Measurements from ENCODE around the gene SMIM13.
A peak's percentile ranks its signal among the peaks of the same experiment; 100 is the strongest.

The SMIM13 gene

DNA sequence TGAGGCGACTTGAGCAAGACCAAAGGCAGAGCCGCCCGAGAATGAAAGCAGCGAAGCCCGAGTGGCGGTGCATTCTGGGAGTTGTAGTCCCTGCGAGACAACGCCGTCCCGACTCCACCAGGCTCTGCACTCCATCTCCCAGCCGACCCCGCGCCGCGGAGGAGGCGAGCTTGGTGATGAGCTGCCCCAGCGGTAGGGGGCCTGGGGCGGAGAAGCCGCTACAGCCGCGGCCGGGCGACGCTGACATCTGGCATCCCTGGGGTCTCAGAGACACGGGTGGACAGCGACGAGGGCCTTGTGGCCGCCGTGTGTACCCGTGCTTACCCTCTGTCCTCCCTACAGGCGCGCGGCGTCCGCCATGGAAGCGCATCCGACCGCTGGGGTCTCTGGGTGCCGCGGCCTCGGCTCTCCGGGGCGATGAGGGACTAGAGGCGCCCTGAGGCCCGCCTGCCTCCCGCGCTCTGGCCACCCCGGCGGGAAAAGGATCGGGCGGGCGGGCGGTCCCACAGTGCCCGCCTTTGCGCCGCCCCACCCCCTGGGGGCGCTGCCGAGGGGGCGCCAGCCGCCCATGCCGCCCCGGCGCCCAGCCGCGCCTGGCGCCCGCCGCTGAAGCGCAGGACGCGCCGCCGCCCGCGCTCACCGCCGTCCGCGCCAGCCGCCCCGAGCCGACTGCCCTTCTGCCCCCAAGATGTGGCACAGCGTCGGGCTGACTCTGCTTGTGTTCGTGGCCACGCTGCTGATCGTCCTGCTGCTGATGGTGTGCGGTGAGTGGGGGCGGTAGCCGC lies at the start of gene SMIM13:
Gene SMIM13, plus strand, starts transcription at position 209 of the 785 bp plus-strand sequence. Its CDS starts 480 bp downstream, at position 689.
- DNase-seq (ENCODE audit: low read depth in 2 of 3, low spot score in 2 of 3): peak; percentile 83 to 88 (median 86)

DNA sequence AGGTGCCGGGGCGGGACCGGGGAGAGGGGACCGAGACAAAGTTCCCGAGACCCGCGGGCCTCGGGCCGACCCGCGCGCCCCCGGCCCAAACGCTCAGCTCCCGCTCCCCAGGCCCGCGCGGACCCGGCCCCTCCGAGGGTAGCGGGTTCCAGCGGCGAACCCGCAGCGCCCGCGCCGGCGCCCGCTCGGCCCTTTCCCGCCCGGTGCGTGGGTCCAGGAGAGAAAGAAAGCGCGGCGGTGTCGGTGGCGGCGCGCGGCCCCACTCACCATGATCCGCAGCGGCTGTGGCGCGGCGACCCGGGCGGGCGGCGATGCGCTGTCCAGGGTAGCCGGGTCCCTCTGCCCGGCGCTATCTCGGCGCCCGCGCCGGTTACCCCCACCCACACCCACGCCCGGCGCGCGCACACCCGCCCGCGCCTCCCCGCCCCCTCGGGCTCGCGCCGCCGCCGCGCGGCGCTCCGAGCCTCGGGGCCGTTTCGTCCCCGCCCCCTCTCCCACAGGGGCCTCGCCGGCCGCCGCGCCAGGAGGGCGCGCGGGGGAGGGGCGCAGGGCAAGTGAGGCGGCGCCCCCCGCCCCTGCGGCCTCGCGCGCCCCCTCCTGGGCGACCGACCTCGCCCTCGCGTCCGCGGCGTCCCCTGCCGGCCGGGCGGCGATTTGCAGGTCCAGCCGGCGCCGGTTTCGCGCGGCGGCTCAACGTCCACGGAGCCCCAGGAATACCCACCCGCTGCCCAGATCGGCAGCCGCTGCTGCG lies 49.5 kb upstream of the SMIM13 start, which contains the start of gene ELOVL2:
Gene ELOVL2, minus strand, starts transcription at position 345 of the 751 bp plus-strand sequence. Its CDS starts 75 bp downstream, at position 270.
- peak in 1 of 3 experiments; percentile 17 for DNase-seq (ENCODE audit: low read depth in 2 of 3, low spot score in 2 of 3)

DNA sequence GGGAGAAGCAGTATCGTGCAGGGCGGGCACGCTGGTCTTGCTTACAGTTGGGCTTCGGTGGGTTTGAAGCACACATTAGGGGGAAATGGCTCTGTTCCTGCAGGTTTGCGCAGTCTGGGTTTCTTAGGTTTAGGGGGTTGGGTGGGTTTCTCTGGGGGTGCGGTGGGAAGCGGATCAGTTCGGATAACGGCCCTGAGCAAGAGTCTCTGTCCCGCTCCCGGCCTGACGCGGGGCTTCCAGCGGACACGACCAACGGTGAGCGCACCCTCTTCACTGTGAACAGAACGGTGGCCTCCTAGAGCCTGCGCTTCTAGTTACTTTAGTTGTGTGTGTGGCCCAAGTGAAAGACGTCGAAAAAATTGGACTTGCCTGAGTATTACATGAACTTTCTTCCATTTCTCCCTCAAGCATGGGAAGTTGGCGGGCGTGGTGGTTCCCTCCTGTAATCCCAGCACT lies 48.9 kb upstream of the SMIM13 start:
- DNase-seq (ENCODE audit: low read depth in 2 of 3, low spot score in 2 of 3): no peak

GRCh38 chr6:11050731-11051130 lies 42.9 kb upstream of the SMIM13 start:
- DNase-seq (ENCODE audit: low read depth in 2 of 3, low spot score in 2 of 3): no peak

DNA sequence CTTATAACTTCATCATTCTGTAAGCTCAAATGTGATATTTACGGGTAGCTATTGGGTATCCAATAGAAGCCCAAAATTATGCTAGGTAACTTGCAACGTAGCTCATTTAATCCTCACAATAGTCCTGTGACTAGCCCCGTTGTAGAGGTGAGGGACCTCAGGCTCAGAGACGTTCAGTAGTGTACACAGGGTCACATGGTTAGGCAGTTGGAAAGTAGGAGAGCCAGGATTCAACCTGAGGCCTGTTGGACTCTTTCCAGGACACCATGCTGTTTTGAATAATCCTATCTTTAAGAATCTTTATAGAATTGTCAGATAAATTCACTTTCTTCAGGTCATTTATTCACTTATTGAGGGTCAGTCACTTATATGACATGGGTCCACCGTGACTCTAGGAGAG lies 40.3 kb upstream of the SMIM13 start:
- DNase-seq (ENCODE audit: low read depth in 2 of 3, low spot score in 2 of 3): no peak

DNA sequence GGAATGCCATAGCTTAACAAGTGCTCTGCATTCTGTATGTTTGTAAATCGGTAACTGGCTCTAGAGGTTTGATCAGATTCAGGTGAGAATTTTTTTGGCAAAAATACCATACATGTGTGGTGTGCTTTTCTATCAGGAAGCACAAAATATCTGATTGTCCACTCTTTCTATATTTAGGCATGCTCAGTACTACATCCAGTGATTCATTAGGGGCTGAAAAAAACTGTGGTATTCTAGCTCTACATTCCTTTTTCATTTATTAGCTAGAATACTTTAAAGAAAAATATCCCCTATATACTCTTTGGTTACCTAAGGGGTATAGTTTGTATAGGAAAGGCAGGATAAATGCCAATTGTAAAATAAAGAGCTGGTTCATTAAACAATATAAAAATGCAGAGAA lies 38.9 kb upstream of the SMIM13 start:
- no peak for DNase-seq (ENCODE audit: low read depth in 2 of 3, low spot score in 2 of 3)

DNA sequence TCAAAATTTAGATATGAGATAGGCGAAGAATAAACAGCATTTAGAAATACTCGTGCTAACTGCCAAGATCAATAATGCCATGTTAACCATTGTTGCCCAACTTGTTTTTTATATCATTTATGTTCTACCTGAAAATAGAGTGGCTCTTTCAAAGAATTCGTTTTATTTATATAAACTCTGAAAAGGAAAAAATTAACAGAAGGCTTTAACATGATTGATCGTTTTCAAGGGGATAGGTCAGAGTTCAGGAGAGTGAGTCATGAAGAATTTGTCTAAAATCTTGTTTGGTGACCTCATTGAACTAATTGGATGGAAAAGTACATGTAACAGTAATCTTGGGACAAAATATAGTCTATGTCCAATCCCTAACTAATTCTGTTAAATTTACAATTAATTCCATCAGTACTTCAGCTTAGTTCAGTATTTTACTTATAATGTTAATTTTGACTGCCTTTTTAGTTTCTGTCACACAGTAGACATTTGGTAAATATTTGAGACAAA lies 38.5 kb upstream of the SMIM13 start:
- DNase-seq (ENCODE audit: low read depth in 2 of 3, low spot score in 2 of 3): no peak

- no peak for DNase-seq (ENCODE audit: low read depth in 2 of 3, low spot score in 2 of 3)
Measured at GRCh38 chr6:11056871-11057270, 36.8 kb upstream of the SMIM13 start.

GRCh38 chr6:11058406-11058805 lies 35.2 kb upstream of the SMIM13 start:
- no peak for DNase-seq (ENCODE audit: low read depth in 2 of 3, low spot score in 2 of 3)

GRCh38 chr6:11062083-11062482 lies 31.6 kb upstream of the SMIM13 start:
- DNase-seq (ENCODE audit: low read depth in 2 of 3, low spot score in 2 of 3): no peak

DNA sequence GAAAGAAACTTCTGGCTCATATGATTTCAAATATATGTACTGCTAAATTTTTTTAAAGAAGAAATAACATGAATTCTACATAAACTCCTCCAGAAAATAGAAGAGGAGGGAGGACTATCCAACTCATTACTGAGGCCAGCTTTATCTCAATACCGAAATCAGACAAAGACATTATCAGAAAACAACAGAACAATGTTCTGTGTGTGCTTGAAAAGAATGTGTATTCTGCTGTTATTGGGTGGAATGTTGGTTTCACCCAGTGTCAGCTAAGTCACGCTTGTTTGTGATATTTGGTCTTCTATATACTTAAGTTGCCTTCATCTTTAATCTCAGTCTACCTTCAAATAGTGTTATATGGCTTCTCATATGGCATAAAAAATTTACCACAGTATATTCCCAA lies 30.9 kb upstream of the SMIM13 start:
- DNase-seq (ENCODE audit: low read depth in 2 of 3, low spot score in 2 of 3): no peak

- no peak for DNase-seq (ENCODE audit: low read depth in 2 of 3, low spot score in 2 of 3)
Measured at GRCh38 chr6:11064836-11065235, 28.8 kb upstream of the SMIM13 start.

DNA sequence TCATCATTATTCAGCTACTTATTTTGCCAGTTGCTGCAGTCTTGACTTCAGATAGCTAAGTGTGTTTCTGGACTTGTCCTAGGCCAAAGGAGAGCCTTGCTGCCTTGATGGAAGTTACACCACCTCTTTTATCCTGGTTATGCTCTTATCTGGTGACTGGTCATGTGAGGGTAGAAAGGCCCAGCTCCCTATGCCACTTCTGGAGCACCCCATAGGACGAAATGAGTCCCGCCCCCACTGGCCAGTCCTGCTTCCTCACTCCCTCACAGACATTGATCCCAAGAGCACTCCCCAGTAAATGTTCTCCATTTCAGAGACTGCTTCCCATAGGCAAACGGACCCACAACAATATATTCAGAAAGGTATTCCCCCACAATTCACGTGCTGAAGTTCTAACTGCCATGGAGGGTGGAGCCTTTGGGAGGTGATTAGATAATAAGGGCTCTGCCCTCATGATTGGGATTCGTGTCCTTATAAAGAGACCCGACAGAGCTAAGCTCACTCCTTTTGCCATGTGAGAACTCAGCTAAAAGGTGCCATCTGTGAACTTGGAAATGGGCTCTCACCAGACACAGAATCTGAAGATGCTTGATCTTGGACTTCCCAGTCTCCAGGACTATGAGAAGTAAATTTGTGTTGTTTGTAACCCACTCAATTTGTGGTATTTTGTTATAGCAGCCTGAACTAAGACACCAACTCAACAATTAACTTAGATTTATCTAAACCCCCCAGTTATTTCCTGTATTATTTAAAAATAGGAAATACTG lies 28.0 kb upstream of the SMIM13 start:
- DNase-seq (ENCODE audit: low read depth in 2 of 3, low spot score in 2 of 3): no peak

- no peak for DNase-seq (ENCODE audit: low read depth in 2 of 3, low spot score in 2 of 3)
Measured at GRCh38 chr6:11066505-11067347, 26.9 kb upstream of the SMIM13 start.

DNA sequence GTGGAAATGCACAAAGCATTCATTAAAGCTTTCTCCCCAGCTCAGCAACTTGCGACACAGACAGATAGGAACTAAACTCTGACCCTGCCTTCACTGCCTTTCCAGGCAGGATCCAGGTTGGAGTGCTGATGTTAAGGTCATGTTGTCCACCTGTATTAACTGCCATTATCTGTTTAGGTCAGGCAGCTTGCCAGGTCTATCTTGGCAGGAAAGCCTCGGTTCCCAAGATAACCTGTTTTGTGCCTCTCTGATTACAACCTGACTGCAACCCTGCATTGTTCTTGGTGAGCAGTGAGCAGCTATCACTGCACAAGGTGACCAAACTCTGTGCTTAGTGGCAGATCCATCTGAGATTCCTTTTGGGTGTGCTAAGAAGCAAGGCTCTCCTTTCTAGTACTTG lies 26.3 kb upstream of the SMIM13 start:
- DNase-seq (ENCODE audit: low read depth in 2 of 3, low spot score in 2 of 3): no peak

- DNase-seq (ENCODE audit: low read depth in 2 of 3, low spot score in 2 of 3): no peak
Measured at GRCh38 chr6:11069760-11070159, 23.9 kb upstream of the SMIM13 start.

GRCh38 chr6:11072101-11072500 lies 21.5 kb upstream of the SMIM13 start:
- no peak for DNase-seq (ENCODE audit: low read depth in 2 of 3, low spot score in 2 of 3)

- DNase-seq (ENCODE audit: low read depth in 2 of 3, low spot score in 2 of 3): no peak
Measured at GRCh38 chr6:11076540-11076939, 17.1 kb upstream of the SMIM13 start.

GRCh38 chr6:11078266-11078665 lies 15.4 kb upstream of the SMIM13 start:
- DNase-seq (ENCODE audit: low read depth in 2 of 3, low spot score in 2 of 3): no peak

GRCh38 chr6:11080296-11080695 lies 13.3 kb upstream of the SMIM13 start:
- no peak for DNase-seq (ENCODE audit: low read depth in 2 of 3, low spot score in 2 of 3)
